ENCODE results near the gene NTN3. TPM values are rescaled to one million over a fixed set of nuclear protein-coding genes. Genes with fewer than 3 reads are reported as not detected.

Gene NTN3
- total and polyA plus RNA-seq, 11 donors = 0.09 to 0.50 (median 0.20) TPM; not detected in 5

DNA sequence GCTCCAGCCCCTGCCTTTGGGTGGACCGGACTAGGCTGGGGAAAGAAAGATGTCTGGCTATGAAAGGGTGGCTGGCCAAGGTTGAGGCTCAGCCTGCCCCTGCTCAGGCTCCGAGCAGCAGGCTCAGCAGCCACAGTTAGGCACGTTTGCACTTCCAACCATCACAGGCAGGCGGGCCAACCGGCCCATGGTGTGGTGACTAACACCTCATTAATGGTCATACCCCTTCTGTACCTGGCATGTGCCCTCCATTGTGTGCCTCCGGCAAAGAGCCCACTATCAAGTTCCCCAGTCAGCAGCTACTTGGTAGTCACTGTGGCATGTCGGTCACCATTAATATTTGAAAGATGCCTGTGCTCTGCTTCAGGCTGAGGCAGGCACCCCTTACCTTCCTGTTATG is 10.6 kb downstream of the NTN3 start:
- Histone ChIP-seq H3K27ac (no peak overlapping the region), H3K27me3 (no peaks in the 10 kb centered on the region), H3K4me1 (peaks cover 0 to 30% (median 18%) of the 10 kb centered on the region in 12 donors), H3K9me3 (no peaks in the 10 kb centered on the region), H3K36me3 (no peaks in the 10 kb centered on the region), H3K4me3 (no peak overlapping the region)
- no peak for ATAC-seq
- TF ChIP-seq CTCF (IDR thresholded peaks at IDR 0.05) (no peak), POLR2A (IDR thresholded peaks at IDR 0.05) (no peak)
- 73 to 96% (median 78%) methylated on average over 5 to 7 of the region's 7 CpGs for WGBS, 4 donors
- intact Hi-C loops (cut with DNase I) = loop anchor here in 1 of 10 donors (5.0 kb wide), 1 partner anchor 49 kb away; no protein-coding TSS in a partner anchor
- no peak for DNase-seq

- DNase-seq (peak in 1 of 5 donors; percentile 27), ATAC-seq (no peak)
- H3K36me3 ChIP-seq = no peaks in the 10 kb centered on the region
- H3K27me3 ChIP-seq = no peaks in the 10 kb centered on the region
- no peaks in the 10 kb centered on the region for H3K9me3 ChIP-seq
- TF ChIP-seq POLR2A (IDR thresholded peaks at IDR 0.05) (no peak), CTCF (IDR thresholded peaks at IDR 0.05) (no peak)
- peak overlapping the region in 2 of 12 donors; percentile 15 to 82 for H3K27ac ChIP-seq
- H3K4me1 ChIP-seq = peaks cover 0 to 35% (median 22%) of the 10 kb centered on the region in 12 donors
- no peak overlapping the region for H3K4me3 ChIP-seq
- 74 to 80% (median 76%) methylated on average over 13 of the region's 13 CpGs for WGBS, 4 donors
- intact Hi-C loops (cut with DNase I) = loop anchor here in 1 of 10 donors (5.0 kb wide), 1 partner anchor 50 kb away; no protein-coding TSS in a partner anchor
Observed at GRCh38 chr16:2482249-2482648, 11.2 kb downstream of the NTN3 start.

DNA sequence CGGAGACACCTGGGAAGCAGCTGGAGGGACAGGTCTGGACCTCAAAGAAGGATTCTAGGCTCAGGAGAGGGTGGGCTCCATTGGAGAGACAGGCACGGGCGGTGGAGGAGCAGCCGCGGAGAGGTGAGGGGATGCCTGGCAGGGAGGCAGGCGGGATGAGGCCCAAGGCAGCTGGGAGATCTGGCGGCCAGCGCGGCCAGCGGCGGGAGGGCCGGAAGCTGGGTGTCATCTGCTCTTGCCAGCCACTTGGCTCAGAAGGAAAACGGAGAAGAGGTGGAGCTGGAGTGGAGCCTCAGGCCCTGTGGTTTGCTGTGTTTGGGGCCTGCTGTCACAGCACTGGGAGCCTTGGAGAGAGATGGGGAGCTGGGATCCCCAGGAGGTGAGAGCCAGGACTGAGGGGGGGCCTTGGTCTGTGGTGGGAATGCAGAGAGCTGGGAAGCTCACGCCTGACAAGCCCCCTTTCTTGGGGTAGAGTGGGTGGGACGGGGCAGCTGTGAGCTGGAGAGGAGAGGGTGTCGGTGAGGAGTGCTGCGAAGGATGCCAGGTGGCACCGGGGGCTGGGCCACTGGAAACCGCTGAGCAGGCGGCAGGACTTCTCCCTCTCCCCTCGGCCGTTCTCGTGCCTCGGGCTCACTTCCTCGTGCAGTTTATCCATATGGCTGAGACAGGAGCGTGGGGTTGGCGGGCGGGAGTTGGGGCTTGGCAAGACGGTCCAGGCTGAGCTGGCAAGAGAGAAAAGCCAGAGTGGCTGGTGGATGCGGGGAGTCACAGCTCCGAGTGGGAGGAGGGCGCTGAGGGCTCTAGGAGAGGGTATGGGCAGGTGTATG is 11.8 kb downstream of the NTN3 start:
- peak in 3 of 4 donors; percentile 40 to 57 (median 43) for ATAC-seq
- Histone ChIP-seq H3K4me3 (peak overlapping the region in 3 of 12 donors; percentile 12 to 23 (median 13)), H3K9me3 (no peaks in the 10 kb centered on the region), H3K27ac (peak overlapping the region in 6 of 12 donors; percentile 2 to 82 (median 28)), H3K36me3 (no peaks in the 10 kb centered on the region), H3K4me1 (peaks cover 0 to 41% (median 23%) of the 10 kb centered on the region in 12 donors), H3K27me3 (no peaks in the 10 kb centered on the region)
- WGBS, 4 donors = 53 to 72% (median 66%) methylated on average over 32 of the region's 32 CpGs
- no peak for TF ChIP-seq CTCF (IDR thresholded peaks at IDR 0.05)
- TF ChIP-seq POLR2A (IDR thresholded peaks at IDR 0.05) = no peak
- intact Hi-C loops (cut with DNase I) = loop anchor here in 1 of 10 donors (5.0 kb wide), 1 partner anchor 51 kb away; no protein-coding TSS in a partner anchor
- peak in 4 of 5 donors; percentile 54 to 69 (median 63) for DNase-seq

Measured in heart left ventricle (tissue), 16 donors.